ENCODE data around the gene SPTBN4.
A peak's percentile ranks its signal among the peaks of the same experiment; 100 is the strongest.
"Not testable (repeated sequence)": the region's sequence is repeated elsewhere in the genome, so short reads cannot be mapped to it uniquely, and the experiment has no call there.

SPTBN4 gene

DNA sequence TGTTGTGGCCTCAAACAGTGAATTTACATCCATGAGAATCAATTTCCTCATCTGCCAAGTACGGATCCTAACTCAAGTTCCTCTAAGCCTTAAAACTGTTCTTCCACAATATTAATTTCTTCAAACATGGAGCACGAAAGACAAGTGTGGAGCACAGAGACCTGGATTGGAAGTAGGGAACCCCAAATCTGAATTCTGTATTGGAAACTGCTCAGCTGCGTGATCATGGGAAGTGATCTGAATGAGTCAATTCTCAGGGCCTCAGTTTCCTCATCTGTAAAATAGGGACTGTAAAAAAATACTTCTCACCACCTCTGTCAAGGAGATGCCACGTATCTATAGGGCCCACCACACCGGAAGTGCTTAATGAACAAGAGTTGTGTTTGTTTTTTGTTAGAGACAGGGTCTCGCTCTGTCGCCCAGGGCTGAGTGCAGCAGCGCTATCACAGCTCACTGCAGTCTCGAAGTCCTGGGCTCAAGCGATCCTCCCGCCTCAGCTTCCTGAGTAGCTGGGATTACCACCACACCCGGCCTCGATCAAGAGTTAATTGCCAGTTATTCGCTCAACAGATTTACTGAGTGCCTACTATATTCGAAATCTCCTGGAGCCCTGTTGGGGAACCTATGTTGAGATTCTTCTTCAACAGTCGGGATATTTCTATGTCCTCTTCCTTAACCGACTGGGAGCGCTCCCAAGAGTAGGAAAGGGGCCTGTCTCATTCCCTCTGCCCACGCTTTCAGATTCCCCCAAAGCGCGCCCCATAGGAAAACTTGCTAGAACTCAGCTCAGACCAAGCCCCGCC lies 24.3 kb upstream of the SPTBN4 start:
- no peak for DNase-seq

DNA sequence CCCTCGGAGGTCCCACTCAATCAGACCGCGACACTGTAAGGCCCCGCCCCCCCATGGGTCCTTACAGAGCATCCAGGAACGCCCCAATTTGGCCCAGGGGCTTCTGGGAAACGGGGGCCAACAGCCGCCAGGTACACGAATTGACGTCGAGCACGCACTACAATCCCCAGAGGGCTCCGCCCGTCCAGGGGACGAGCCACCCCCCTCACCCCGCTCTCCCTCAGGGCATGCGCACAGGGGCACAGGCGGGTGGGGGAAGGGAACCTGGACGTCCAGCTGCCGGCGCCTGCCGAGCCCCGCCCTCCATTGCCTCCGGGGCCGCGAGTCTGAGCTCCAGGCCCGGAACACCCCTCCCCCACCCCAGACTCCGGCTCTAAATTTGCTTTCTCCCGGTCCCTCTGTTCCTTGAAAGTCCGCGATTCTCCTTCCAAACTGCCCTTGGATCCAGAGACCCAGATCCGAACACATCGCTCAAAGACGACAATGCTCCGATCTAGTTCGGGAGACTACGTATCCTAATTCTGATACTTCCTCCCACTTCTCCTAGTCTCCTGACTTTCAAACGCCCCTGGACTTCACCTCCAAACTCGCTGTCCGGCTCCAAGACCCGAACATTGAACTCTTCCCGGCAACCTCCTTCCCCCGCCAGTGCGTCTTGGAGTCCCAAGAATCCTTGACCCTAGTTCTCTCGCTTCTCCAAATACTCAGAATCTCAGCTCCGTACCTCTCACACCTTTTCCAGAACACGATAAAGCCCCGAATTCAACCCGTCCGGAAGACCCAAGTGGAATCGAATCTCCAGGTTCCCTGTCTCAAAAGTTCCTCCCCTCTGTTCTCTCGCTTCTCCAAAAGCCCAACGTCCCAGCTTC lies 23.4 kb upstream of the SPTBN4 start:
- peak; percentile 97 to 100 for DNase-seq

DNA sequence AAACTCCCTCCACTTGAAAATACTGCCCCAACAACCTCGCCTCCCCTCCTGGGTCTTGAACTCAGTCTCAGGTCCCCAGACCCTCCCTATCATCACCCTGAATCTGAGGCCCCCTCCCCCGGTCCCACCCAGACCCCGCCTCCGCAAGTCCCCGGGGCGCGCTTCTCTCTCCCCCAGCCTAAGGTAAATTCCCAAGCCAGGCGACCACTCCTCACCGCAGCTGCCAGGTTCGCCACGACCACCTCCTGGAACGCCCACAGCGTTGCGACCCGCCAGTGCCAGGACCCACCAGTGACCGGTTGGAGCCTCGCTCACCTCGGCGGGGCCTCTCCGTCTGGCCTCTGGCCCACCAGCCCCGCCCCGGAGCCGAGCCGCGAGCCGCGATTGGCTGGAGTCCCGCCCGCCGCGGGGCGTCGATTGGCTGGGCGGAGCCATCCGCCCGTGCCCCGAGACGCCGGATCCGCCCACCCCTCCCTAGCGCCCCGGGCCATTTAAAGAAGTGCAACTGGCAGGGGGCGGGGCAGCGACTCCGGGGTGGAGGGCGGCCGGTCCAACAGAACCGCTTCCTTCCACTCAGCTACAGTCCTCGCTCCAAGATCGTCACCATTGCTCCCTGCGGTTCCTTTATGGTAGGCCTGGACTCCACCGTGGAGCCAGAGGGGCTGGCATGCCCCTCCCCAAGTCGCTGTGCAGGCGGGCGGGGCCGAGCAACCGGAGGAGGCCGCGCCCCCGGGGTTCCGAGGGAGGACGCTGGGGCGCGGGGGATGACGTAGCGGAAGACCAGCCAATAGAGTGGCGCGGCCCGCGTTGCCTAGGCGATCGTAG lies 22.6 kb upstream of the SPTBN4 start, which contains the start of gene SERTAD3:
SERTAD3 (minus strand) TSS at position 336 of the 825 bp plus-strand sequence. CDS start 2,255 bp downstream, outside the sequence.
- peak; percentile 96 for DNase-seq

DNA sequence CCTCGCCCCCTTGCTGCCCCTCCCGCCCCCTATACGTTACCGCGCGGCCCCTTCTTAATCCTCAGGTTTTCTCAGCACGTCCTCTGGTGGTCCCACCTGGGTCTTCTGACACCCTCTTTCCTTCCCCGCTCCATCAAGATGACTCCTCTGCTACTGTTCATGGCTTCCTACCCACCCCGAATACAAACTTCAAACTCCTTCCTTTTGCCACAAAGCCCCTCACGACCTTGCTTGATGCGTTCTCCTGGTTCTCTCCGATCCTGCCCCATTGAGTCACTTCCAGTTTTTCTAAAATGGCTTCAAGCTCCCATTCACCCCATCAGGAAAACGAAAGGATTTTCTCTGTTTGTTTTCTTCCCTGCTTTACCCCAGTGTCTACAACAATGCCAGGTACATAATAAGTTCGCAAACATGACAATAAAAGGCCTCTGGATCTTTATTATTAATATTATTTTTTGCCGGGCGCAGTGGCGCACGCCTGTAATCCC lies 21.9 kb upstream of the SPTBN4 start:
- no peak for DNase-seq

DNA sequence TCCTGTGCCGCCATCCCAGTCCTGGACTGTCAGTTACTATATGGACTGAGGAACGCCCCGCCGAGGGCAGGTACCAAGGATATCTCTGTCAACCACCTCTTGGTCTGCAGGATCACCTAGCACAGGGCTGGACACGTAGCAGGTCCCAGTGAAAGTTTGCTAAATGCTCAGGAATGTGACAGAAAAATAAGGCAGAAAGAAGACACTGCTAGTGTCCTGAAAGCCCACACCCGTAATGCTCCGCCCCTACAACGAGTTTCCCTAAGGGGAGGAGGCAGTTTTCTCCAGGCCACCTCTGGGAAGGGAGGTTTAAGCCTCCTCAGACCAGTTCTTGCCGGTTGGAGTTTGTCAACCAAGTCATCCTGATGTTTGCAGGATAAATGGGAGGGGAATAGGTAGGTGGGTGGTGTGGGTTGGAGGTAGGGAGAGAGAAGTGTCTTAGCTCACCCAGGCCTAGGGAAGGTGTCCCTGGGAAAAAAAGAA lies 21.0 kb upstream of the SPTBN4 start:
- DNase-seq: no peak

DNA sequence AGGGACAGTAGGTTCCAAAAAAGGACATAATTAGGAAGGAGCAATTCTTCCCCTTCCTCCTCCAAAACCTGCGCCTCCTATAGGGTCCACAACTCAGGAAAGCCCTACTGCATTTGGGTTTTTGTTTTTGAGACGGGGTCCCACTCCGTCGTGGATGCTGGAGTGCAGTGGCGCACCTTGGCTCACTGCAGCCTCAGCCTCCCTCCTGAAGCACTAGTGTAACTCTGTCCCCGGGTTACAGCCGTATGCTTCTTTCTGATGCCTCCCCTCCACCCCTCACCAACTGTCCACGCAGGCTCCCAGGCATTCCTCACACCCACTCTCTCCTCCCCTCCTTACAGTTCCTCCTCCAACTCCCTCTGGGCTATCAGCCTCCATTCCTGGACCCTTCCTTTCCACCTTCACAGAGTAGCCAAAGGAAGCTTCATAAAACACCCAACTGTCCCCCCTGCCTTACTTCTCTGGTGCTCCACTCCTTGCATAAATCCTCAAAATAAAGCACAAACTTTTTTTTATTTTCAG lies 20.5 kb upstream of the SPTBN4 start:
- no peak for DNase-seq

DNA sequence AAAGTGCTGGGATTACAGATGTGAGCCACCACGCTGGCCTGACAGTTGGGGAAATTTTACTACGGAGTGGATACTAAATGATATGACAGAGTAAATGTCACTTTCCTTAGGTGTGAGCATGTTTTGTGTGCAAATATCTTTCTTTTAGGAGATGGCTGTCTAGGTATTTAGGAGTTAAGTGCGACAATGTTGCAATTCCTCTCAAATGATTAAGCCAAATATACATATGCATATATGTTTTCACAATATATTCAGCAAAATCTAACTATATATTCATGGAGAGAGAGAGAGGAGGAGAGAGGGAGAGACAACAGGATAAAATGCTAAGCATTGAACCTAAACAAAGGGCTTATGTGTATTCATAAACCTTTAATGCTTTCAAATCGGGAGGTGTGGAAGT lies 17.3 kb upstream of the SPTBN4 start:
- DNase-seq: no peak

DNA sequence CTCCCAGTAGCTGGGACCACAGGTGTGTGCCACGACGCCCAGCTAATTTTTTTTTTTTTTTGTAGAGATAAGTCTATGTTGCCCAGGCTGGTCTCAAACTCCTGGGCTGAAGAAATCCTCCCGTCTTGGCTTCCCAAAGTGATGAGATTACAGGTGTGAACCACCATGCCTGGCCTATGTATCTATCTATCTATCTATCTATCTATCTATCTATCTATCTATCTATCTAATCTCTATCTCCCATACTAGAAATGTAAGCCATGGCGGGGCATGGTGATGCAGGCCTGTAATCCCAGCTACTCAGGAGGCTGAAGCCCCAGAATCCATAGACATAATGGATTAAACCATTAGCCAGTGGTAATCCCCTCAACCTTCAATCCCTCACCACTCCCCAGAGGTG lies 16.1 kb upstream of the SPTBN4 start:
- DNase-seq: no peak

DNA sequence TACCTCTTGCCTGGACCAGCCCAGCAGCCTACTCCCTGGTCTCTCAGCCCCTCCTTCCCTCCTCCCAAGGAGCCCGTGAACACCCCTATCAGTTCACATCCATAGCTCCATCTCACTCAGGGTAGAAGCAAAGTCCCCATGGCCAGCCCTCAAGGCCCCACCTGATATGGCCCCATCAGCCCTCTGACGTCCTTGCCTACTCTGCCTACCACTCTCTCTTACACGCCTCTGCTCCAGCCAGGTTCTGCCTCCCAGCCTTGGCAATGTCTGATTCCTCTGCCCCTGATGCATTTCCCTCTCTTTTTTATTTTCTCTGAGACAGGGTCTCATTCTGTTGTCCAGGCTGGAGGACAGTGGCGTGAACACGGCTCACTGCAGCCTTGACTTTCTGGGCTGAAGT lies 14.8 kb upstream of the SPTBN4 start:
- no peak for DNase-seq

DNA sequence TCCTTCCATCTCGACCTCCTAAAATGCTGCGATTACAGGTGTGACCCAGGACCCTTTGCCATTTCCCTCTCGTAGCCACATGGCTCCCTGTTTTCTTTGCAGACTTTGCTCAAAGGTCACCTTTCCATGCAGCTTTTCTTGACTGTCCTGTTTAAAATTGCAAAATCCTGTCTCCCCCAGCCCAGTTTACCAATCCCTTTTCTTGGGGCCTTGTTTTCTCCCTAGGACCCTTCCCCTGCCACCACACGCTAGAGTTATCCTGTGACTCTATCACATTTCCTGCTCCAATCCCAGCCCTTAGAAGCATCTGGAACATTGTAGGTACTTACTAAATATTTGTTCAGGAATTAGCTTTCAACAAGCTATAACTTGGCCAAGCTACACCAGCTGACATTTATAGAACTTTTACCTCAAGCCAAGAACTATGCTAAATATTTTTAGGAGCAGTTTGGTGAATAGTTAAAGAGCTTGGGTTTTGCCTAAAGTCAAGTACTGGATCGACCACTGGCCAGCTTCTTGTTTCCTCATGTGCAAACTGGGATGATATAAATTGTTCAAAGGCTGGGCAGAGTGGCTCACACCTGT lies 13.6 kb upstream of the SPTBN4 start:
- no peak for DNase-seq

DNA sequence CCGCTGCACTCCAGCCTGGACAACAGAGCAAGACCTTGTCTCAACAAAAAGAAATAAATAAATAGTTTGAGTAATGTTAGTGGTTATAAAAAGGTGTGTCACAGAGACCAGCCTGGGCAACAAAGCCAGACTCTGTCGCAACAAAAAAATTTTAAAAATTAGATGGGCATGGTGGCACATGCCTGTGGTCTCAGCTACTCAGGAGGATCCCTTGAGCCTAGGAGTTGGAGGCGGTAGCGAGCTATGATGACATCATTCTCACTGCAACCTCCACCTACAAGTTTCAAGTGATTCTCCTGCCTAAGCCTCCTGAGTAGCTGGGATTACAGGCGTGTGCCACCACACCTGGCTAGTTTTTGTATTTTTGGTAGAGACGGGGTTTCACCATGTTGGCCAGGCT lies 12.9 kb upstream of the SPTBN4 start:
- not testable (repeated sequence) for DNase-seq

DNA sequence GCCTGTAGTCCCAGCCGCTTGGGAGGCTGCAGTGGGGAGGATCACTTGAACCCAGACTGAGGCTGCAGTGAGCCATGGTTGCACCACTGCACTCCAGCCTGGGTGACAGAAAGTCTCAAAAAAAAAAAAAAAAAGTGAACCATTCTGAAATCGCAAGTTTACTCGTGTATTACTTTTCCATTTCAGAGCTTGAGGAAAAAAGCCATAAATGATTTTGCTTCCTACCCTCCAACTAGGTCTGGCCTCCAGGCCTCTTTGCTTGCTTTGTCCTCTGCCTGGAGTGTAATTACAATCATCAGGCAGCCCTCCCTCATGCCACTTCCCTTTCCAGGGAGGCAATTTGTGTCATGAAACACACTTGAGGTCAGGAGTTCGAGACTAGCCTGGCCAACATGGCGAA lies 9.8 kb upstream of the SPTBN4 start:
- no peak for DNase-seq

DNA sequence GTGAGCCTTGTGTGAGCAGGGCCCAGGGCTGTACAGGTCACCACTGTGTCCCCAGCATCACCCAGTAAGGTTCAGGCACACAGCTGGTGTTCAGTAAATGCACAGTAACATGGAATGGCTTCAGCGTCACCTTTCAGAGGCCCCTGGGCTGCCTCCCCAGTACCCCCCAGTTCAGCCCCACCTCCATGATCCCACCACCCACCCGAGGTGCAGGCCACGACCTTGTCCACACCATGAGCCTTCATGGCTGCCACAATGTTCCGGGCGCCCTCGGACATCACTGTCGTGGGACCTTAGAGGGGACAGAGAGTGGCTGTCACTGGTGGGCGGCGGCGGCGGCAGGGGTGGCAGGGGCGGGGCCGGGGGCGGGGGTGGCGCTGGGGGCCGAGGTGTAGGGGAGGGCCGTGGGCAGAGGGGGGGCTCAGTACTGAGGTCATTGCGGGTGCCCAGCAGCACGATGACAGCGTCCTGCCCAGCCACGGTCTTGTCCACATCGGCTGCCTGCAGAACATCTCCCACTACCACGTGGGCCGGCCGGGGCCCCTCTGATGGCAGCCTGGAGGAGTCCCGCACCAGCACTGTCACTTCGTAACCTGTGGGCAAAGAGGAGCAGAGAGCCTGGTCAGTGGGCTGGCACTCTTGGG lies 8.7 kb upstream of the SPTBN4 start:
- no peak for DNase-seq

DNA sequence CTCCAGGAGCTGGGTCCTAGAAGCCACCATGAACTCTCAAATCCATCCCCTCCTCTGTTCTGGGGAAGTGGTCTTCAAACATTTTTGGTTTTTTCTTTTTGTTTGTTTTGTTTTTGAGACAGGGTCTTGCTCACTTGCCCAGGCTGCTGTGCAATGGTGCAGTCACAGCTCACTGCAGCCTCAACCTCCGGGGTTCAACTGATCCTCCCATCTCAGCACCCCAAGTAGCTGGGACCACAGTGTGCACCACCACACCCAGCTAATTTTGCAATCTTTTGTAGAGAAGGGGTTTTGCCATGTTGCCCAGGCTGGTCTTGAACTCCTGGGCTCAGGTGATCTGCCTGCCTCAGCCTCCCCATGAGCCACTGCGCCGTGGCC lies 8.2 kb upstream of the SPTBN4 start:
- no peak for DNase-seq

DNA sequence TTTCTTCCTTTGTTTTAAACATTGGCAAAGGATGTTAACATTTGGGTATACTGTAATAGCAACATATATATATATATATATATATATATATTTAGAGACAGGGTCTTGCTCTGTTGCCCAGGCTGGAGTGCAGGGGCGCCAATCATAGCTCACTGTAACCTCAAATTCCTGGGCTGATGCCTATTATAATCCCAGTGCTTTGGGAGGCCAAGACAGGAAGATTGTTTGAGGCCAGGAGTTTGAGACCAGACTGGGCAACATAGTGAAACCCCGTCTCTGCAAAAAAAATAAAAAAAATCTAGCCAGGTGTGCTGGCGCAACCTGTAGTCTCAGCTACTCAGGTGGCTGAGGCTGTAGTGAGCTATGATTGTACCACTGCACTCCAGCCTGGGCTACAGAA lies 6.6 kb upstream of the SPTBN4 start:
- DNase-seq: no peak

DNA sequence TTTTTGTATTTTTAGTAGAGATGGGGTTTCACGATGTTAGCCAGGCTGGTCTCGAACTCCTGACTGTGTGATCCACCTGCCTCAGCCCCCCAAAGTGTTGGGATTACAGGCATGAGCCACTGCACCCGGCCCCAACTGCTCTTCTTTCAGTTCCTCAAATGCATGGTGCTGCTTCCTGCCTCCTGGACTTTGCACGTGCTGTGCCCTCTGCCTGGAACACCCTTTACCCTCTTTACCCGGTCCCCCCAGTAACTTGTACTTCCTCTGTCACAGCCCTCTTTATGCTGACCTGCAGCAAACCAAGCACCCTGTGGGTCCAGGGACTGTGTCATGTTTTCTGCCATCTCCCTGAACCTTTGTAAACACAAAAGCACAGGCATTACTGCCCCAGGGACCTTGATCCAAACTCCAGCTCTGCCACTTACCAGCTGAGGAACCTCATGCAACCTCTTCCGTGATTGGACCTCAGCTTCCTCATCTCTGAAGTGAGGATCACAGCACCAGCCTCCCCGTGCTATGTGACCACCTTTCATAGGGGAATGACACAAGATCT lies 5.1 kb upstream of the SPTBN4 start:
- DNase-seq: no peak

DNA sequence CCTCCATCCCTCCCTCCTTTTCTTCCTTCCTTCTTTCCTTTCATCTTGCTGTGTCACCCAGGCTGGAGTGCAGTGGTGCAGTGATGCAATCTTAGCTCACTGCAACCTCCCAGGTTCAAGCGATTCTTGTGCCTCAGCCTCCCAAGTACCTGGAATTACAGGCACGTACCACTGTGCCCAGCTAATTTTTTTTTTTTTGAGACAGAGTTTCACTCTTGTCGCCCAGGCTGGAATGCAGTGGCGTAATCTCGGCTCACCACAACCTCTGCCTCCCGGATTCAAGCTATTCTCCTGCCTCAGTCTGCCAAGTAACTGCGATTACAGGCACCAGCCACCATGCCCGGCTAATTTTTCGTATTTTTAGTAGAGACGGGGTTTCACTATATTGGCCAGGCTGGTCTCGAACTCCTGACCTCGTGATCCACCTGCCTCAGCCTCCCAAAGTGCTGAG lies 3.2 kb upstream of the SPTBN4 start:
- not testable (repeated sequence) for DNase-seq

DNA sequence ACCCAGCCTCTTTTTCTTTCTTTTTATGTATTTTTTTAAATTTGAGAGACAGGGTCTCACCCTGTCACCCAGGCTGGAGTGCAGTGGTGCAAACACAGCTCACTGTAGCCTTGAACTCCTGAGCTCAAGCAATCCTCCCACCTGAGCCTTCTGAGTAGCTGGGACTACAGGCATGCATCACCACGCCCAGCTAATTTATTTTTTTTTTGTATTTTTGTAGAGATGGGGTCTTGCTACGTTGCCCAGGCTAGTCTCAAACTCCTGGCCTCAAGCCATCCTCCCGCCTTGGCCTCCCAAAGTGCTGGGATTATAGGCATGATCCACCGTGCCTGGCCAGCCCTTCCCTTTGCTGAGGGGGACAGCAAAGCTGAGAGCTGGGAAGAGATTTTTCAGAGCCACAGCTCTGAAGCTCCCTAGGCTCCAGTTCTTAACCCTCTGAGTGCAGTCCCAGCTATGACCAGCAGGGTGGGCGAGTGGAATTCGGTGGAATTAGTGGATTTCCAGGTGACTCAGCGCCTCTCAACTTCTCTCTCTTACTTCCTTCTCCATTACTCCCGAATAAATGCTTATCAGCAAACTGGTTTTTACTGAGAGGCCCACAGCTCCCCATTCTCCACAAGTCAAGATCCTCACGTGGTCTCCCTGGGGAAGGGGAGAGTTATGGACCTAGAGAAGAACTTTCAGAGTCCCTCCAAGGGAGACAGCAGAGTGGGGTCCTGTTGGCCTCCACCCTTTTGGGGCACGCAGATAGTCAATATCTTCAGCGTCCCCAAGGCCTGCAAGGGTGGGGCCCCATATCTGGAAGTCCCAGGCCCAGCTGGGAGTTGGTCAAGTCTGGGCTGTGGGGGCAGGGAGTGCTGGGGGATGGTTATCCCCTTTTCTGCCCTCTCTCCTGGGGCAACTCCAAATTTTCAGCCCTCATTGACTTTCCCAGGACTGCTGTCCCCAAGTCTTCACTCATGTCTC lies 2.5 kb upstream of the SPTBN4 start:
- DNase-seq: peak; percentile 69 to 73

DNA sequence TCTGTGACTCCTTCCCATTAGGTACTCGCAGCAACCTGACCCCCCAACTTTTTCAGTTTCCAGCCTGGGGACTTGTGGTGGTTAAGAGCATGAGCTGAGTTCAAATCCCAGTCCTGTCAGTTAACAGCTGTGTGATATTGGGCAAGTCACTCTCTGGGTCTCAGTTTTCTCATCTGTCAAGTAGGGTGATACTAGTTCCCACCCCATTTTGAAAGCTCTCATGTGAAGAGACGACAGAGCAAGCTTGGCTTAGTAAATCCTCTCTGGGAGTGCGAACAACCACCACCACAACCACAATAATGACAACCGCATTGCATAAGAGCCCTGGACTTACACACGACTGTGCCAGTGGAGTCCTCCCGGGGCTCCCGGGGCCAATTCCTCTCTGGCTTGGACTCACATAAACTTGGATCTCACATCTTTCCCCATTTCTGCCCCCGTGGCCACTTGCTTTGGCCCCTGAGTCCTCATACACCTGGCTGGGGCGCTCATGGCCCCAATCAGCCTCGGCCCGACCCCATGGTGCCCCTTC lies 1.7 kb upstream of the SPTBN4 start:
- DNase-seq: no peak
